GM21515 (cell line): ENCODE results near the gene RELL1.
A peak's percentile ranks its signal among the peaks of the same experiment; 100 is the strongest.

ENCODE experiments used
- ATAC-seq: cut with Tn5 transposase; IDR thresholded peaks from one replicate; pipeline ENCODE4 v1.9.1; 2021; ENCODE audit not compliant: unreplicated experiment

Gene RELL1

GRCh38 chr4:37686373-37687193 is at the start of gene RELL1:
Gene RELL1, minus strand, starts transcription at chr4:37686376. Its CDS starts 89 bp downstream, at chr4:37686287.
- peak; percentile 88 for ATAC-seq

GRCh38 chr4:37735578-37735977 is 49.4 kb upstream of the RELL1 start:
- no peak for ATAC-seq

GRCh38 chr4:37734989-37735388 is 48.8 kb upstream of the RELL1 start:
- ATAC-seq, result no peak

- no peak for ATAC-seq
These were observed 47.2 kb upstream of the RELL1 start for GRCh38 chr4:37733240-37733867.

GRCh38 chr4:37732526-37733186 is 46.5 kb upstream of the RELL1 start:
- peak; percentile 68 for ATAC-seq

GRCh38 chr4:37729649-37730004 is 43.5 kb upstream of the RELL1 start:
- ATAC-seq, result no peak

- ATAC-seq, result no peak
These were observed 41.9 kb upstream of the RELL1 start for GRCh38 chr4:37728064-37728463.

- ATAC-seq, result no peak
These were observed 41.5 kb upstream of the RELL1 start for GRCh38 chr4:37727635-37728034.

GRCh38 chr4:37726666-37727065 is 40.5 kb upstream of the RELL1 start:
- no peak for ATAC-seq

- no peak for ATAC-seq
These were observed 39.5 kb upstream of the RELL1 start for GRCh38 chr4:37725718-37726117.

GRCh38 chr4:37723067-37723466 is 36.9 kb upstream of the RELL1 start:
- no peak for ATAC-seq

- ATAC-seq, result no peak
These were observed 35.9 kb upstream of the RELL1 start for GRCh38 chr4:37721995-37722638.

- ATAC-seq, result no peak
These were observed 32.8 kb upstream of the RELL1 start for GRCh38 chr4:37719021-37719420.

- no peak for ATAC-seq
These were observed 31.4 kb upstream of the RELL1 start for GRCh38 chr4:37717576-37717975.

GRCh38 chr4:37715889-37716402 is 29.8 kb upstream of the RELL1 start:
- peak; percentile 73 for ATAC-seq

GRCh38 chr4:37710491-37710890 is 24.3 kb upstream of the RELL1 start:
- no peak for ATAC-seq

- ATAC-seq, result no peak
These were observed 19.9 kb upstream of the RELL1 start for GRCh38 chr4:37706032-37706431.

- ATAC-seq, result no peak
These were observed 19.4 kb upstream of the RELL1 start for GRCh38 chr4:37705571-37705970.

GRCh38 chr4:37699868-37700481 is 13.8 kb upstream of the RELL1 start:
- ATAC-seq, result no peak

GRCh38 chr4:37697566-37697965 is 11.4 kb upstream of the RELL1 start:
- ATAC-seq, result no peak
